Hematopoietic multipotent progenitor cell (in vitro differentiated cells): ENCODE measurements around the gene KHK. TPM values are rescaled to one million over a fixed set of nuclear protein-coding genes. Genes with fewer than 3 reads are reported as not detected.

Source experiments
- DNase-seq, 3 donors: peaks; one replicate each; pipeline ENCODE4 v3.0.0-alpha.2; 2011 to 2015; ENCODE audit warnings: low read depth in 2 of 3, low spot score in 2 of 3
- total RNA-seq: library from RNA; depleted of rRNA; stranded (reverse); fragments of >200 nt; gene quantifications from one replicate; pipeline ENCODE4 v1.2.3, GENCODE V29; 2012

KHK gene
- total RNA-seq = 4.0 TPM

- DNase-seq = no peak
These were observed at the start of gene KHK for GRCh38 chr2:27086724-27087593. KHK (plus strand) TSS chr2:27086772; CDS start chr2:27087260, 488 bp downstream.

- DNase-seq = no peak
These were observed 48.6 kb upstream of the KHK start for GRCh38 chr2:27038012-27038411.

- no peak for DNase-seq
These were observed 47.8 kb upstream of the KHK start for GRCh38 chr2:27038631-27039339.

- DNase-seq = no peak
These were observed 47.1 kb upstream of the KHK start for GRCh38 chr2:27039426-27039825.

- no peak for DNase-seq
These were observed 46.7 kb upstream of the KHK start for GRCh38 chr2:27039871-27040270.

- DNase-seq = no peak
These were observed 46.3 kb upstream of the KHK start for GRCh38 chr2:27040282-27040681.

- DNase-seq = no peak
These were observed 44.8 kb upstream of the KHK start for GRCh38 chr2:27041752-27042151.

GRCh38 chr2:27042159-27042661 lies 44.4 kb upstream of the KHK start:
- no peak for DNase-seq

GRCh38 chr2:27042985-27043634 lies 43.5 kb upstream of the KHK start:
- no peak for DNase-seq

- peak in 2 of 3 donors; percentile 68 to 76 for DNase-seq
These were observed 36.9 kb upstream of the KHK start for GRCh38 chr2:27049422-27050280.

- DNase-seq = peak; percentile 90 to 97 (median 95)
These were observed 36.1 kb upstream of the KHK start for GRCh38 chr2:27050281-27050995.

- DNase-seq = peak; percentile 93 to 95 (median 95)
These were observed 35.3 kb upstream of the KHK start, which contains the start of gene AGBL5 for GRCh38 chr2:27050996-27051901. AGBL5 (plus strand) TSS chr2:27051668; CDS start chr2:27052959, 1,291 bp downstream.

GRCh38 chr2:27051902-27052645 lies 34.5 kb upstream of the KHK start:
- DNase-seq = peak in 1 of 3 donors; percentile 13

GRCh38 chr2:27053321-27053720 lies 33.3 kb upstream of the KHK start:
- no peak for DNase-seq

- DNase-seq = no peak
These were observed 32.8 kb upstream of the KHK start for GRCh38 chr2:27053776-27054175.

- DNase-seq = no peak
These were observed 31.9 kb upstream of the KHK start for GRCh38 chr2:27054721-27055120.

GRCh38 chr2:27057184-27057583 lies 29.4 kb upstream of the KHK start:
- DNase-seq = no peak

- DNase-seq = no peak
These were observed 28.4 kb upstream of the KHK start for GRCh38 chr2:27058210-27058609.
